Measurements from ENCODE around the gene PDE6G. TPM values are rescaled to one million over a fixed set of nuclear protein-coding genes. Genes with fewer than 3 reads are reported as not detected.

Gene PDE6G
- total RNA-seq, 4 donors from 2014 or later = 2.9 TPM; not detected in 3

DNA sequence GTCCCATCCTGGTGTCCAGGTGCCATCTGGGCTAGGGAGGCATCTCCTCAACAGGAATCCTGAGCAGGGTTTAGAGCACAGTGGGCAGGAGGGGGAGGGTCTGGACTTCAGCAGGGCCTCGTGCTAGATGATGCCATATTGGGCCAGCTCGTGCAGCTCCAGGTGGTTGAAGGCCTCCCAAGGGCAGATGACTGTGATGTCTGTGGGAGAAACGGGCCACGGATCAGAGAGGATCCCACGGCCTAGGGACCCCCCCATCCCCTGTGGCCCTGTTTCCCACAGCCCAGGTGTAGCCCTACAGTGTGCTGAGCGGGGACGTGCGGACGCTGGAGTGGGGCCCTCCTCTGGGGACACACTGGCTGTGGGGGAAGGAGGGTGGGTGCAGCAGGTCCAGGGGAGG lies 5.4 kb downstream of the PDE6G start:
- no peak for ATAC-seq (ENCODE audit: low FRiP score)
- no peak for DNase-seq (ENCODE audit: low spot score)
- TF ChIP-seq, protein P1, sequence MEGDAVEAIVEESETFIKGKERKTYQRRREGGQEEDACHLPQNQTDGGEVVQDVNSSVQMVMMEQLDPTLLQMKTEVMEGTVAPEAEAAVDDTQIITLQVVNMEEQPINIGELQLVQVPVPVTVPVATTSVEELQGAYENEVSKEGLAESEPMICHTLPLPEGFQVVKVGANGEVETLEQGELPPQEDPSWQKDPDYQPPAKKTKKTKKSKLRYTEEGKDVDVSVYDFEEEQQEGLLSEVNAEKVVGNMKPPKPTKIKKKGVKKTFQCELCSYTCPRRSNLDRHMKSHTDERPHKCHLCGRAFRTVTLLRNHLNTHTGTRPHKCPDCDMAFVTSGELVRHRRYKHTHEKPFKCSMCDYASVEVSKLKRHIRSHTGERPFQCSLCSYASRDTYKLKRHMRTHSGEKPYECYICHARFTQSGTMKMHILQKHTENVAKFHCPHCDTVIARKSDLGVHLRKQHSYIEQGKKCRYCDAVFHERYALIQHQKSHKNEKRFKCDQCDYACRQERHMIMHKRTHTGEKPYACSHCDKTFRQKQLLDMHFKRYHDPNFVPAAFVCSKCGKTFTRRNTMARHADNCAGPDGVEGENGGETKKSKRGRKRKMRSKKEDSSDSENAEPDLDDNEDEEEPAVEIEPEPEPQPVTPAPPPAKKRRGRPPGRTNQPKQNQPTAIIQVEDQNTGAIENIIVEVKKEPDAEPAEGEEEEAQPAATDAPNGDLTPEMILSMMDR (IDR thresholded peaks at IDR 0.05) = no peak

DNA sequence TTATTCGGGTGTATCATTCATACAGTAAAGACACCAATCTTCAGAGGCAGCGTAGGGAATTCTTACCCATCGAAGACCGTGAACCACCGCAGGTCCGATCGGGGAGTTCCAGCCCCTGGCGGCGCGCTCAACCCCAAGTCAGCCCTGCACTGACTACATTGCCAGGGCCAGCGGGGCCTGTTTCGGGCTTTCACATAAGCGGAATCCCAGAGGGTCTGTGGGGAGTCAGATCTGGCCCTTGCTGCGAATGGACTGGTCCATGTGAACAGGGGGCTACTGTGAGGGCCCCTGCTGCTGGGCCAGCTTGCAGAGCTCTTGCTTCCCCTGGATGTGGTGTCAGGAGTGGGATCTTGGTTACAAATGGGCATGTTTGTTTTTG lies 7.6 kb downstream of the PDE6G start:
- no peak for ATAC-seq (ENCODE audit: low FRiP score)
- DNase-seq (ENCODE audit: low spot score) = no peak
- TF ChIP-seq, protein P1 (IDR thresholded peaks at IDR 0.05) = no peak

DNA sequence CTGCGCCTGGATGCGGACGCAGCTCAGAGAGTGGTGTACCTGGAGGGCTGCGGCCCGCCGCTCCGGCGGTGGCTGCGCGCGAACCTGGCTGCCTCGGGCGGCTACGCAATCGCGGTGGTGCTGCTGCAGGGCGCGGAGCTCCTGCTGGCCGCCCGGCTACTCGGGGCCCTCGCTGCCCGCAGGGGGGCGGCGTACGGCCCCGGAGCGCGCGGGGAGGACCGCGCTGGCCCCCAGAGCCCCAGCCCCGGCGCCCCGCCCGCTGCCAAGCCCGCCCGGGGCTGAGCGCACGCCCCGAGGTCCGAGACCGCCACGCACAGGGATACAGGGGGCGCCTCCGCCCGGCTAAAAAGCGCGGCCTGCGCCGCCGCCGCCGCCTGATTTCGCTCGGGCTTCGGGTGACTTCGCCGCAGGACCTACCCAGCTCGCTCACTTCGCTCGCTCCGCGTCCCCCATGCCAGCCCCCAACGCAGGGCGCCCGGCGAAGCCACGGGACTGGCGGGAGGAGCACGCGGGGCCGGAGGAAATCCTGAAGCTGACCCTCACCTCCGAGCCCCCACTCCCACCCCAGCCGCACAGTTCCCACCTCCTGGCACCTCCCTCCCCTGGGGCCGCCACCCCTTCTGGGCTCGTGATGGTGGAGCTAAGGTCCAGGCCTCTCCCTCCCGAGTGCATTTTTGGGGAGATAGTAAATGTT lies 8.2 kb downstream of the PDE6G start:
- TF ChIP-seq, protein P1 (IDR thresholded peaks at IDR 0.05) = no peak
- ATAC-seq (ENCODE audit: low FRiP score) = no peak
- DNase-seq (ENCODE audit: low spot score) = no peak

- TF ChIP-seq, protein P1 (IDR thresholded peaks at IDR 0.05) = no peak
- ATAC-seq (ENCODE audit: low FRiP score) = no peak
- DNase-seq (ENCODE audit: low spot score) = no peak
Measured at GRCh38 chr17:81647640-81648012, 8.7 kb downstream of the PDE6G start.

GRCh38 chr17:81646869-81647600 lies 9.3 kb downstream of the PDE6G start:
- TF ChIP-seq, protein P1 (IDR thresholded peaks at IDR 0.05) = no peak
- ATAC-seq (ENCODE audit: low FRiP score) (no peak), DNase-seq (ENCODE audit: low spot score) (no peak)

DNA sequence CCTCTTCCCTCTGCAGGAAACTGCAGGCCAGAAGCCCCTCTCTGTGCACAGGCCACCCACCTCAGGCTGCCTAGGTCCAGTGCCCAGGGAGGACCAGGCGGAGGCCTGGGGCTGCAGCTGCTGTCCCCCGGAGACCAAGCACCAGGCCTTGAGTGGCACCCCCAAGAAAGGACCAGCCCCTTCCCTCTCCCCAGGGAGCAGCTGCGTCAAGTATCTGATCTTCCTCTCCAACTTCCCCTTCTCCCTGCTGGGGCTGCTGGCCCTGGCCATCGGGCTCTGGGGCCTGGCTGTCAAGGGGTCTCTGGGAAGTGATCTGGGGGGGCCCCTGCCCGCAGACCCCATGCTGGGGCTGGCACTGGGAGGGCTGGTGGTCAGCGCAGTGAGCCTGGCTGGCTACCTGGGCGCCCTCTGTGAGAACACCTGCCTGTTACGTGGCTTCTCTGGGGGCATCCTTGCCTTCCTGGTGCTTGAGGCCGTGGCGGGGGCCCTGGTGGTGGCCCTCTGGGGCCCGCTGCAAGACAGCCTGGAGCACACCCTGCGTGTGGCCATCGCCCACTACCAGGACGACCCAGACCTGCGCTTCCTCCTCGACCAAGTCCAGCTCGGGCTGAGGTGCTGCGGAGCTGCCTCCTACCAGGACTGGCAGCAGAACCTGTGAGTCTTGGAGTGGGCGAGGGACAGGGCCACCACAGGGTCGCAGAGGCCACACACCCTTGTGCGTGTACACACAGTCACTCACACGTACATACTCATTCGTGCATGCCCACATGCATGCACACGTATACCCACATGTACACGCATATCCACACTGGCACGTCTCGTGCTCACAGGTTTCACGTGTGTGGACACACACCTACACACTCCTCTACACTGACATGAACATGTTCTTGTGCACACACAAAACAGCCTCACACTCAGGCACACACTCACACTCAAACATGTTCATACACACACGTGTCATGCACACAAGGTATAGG lies 11.1 kb downstream of the PDE6G start:
- no peak for DNase-seq (ENCODE audit: low spot score)
- TF ChIP-seq, protein P1 (IDR thresholded peaks at IDR 0.05) = no peak
- ATAC-seq (ENCODE audit: low FRiP score) = no peak

Measured in omental fat pad (tissue), 4 donors.